Body of pancreas (tissue), 4 donors: Measurements from ENCODE around the gene UBE2D4.
A peak's percentile ranks its signal among the peaks of the same experiment; 100 is the strongest.
"Not testable (repeated sequence)": the region's sequence is repeated elsewhere in the genome, so short reads cannot be mapped to it uniquely, and the experiment has no call there.

Experiments used
- CTCF ChIP-seq, 7 experiments: fragments of 450-650 bp in 4 of 7; fragments of 200-600 bp in 3 of 7; sonication (generic) in 3 of 7; IDR thresholded peaks; one replicate each; pipeline ENCODE4 v1.5.1; 2016 to 2019; ENCODE audit warnings: antibody characterized with exemption in 7 of 7
- POLR2A ChIP-seq, 3 donors: fragments of 450-650 bp; IDR thresholded peaks; one replicate each; pipeline ENCODE4 v1.6.1; 2016; ENCODE audit warnings: antibody characterized with exemption in 3 of 3, mild to moderate bottlenecking in 2 of 3

- not testable (repeated sequence) for TF ChIP-seq POLR2A (IDR thresholded peaks at IDR 0.05)
- peak in 4 of 7 experiments; percentile 30 to 62 (median 42) for TF ChIP-seq CTCF (IDR thresholded peaks at IDR 0.05)
These were observed 59.9 kb downstream of the UBE2D4 start for GRCh38 chr7:43985904-43986864.
